SHP77 (cell line): ENCODE measurements around the gene CD163L1.

Experiments
- DNase-seq, 2 experiments: peaks; one replicate each; lab custom pipeline; 2025; lab: John Stamatoyannopoulos, UW

CD163L1 gene

DNA sequence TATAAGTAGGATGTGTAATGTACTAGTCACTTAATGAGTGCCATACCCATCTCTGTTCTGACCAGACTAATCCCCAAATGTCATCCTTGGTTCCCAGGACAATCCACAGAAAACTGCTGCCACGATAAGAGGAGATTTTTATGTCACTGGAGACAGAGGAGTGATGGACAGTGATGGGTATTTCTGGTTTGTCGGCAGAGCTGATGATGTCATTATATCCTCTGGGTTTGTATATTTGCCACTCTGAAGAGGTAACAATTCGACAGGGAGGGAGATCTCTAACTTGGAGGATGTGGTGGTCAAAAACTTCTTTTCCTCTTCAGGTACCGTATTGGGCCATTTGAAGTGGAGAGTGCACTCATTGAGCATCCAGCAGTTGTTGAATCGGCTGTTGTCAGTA, 119.8 kb downstream of the CD163L1 start:
- no peak for DNase-seq

DNA sequence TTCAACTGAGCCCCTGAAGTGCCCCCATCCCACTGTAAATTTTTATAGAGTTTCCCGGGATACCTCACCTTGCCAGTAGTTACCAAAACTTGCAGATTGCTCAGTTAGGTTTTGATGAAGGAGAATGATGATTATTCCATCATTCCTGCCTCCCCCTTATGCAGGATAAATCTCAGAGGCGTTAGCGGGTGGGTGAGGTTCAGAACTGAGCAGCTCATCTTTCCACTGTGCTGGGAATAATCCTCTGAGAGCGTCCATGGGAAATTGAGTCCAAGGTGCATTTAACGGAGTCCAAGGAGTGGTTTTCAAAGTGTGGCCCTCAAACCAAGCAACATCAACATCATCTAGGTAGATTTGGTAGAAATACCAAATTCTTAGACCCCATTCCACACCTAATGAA, 121.4 kb downstream of the CD163L1 start:
- DNase-seq: no peak

DNA sequence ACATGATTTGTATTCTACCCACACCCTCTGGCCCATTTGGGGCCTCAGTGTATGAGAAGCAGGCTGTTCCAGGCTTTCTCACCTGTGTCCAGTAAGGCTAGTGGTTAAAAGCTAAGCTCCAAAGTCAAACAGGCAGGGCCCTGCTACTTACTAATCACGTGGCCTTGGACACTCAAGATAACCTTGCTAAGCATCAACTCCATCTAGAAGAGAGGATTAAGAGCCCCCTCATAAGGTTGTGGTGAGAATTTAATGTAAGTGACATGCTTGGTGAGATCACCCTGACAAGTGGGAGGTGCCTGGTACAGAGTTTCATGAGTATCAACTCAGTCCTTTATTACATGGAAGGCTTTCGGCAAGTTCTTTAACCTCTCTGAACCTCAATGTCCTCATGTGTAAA, 122.3 kb downstream of the CD163L1 start:
- no peak for DNase-seq

DNA sequence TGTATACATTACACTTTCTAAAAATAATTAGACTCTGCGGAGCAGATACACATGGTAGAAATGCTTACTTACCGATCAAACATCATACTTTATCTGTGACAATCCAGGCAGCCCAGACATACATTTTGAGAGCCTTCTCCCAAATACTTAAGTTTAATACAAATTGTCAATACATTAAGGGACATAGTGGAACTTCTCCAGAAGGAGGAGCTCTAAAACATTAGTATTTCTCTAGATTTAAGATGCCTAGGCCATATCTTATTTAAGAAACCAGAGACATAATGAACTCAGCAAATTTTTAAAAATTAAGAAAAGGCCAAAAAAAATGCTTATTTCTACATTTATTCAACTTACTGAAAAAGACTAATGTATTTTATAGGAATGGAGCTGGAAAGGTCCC, 124.0 kb downstream of the CD163L1 start:
- DNase-seq: no peak

DNA sequence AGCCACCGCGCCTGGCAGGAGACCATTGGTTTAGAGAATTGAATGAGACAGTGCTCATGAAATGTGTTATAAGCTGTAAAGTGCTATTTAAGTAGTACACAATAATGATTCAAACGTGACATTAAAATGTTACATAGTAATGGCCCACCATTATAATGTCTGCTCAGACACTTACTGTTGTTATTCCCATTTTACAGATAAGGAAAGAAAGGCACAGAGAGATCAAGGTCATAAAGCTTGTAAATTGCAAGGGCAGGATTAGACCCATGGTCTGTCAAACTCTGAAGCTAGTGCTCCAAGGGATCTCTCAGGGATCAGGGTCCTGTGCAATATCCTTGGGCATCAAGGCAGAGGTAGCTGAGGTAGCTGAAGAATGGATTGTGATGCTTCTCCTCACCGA, 133.9 kb downstream of the CD163L1 start:
- no peak for DNase-seq
